ENCODE data around the gene IL18.
"Not testable (repeated sequence)": the region's sequence is repeated elsewhere in the genome, so short reads cannot be mapped to it uniquely, and the experiment has no call there.

Gene IL18

GRCh38 chr11:112163875-112164685 is at the start of gene IL18:
Gene IL18, minus strand, starts transcription at chr11:112164094. Its CDS starts 9,041 bp downstream, at chr11:112155053.
- in situ Hi-C loops (cut with MboI; ENCODE audit: low sequenced_read_pairs), result no loop called here

DNA sequence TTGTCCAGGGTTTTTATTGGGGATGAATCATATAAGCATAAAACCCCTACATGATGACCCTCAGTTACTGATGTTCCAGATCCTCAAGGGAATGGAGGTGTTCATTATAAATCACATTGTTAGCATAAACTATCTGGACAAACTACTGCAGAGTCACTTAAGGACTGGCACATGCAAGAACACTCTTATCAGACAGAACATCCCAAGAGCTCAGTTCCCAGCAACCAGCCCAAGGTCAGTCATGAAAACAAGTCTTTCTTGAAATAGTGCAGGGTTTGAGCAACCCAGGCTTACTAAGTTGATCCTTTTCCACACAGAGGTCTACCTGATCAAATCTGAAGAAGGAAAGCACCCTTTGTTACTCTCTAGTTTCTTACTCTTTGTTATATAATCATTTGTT is 48.8 kb upstream of the IL18 start:
- in situ Hi-C loops (cut with MboI; ENCODE audit: low sequenced_read_pairs), result no loop called here

DNA sequence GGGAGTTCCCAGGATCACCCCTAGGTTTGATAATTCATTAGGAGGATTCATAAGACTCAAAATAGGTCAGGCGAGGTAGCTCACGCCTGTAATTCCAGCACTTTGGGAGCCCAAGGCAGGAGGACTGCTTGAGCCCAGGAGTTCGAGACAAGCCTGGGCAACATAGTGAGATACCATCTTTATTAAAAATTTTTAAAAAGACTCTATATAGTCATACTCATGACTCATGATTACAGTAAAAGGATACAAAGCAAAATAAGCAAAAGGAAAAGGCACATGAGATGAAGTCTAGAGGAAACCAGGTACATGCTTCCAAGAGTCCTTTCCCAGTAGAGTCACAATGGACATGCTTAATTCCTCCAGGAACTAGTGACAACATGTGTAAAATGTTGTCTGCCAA is 48.4 kb upstream of the IL18 start:
- in situ Hi-C loops (cut with MboI; ENCODE audit: low sequenced_read_pairs), result no loop called here

- in situ Hi-C loops (cut with MboI; ENCODE audit: low sequenced_read_pairs), result no loop called here
Observed at GRCh38 chr11:112211536-112211935, 47.6 kb upstream of the IL18 start.

DNA sequence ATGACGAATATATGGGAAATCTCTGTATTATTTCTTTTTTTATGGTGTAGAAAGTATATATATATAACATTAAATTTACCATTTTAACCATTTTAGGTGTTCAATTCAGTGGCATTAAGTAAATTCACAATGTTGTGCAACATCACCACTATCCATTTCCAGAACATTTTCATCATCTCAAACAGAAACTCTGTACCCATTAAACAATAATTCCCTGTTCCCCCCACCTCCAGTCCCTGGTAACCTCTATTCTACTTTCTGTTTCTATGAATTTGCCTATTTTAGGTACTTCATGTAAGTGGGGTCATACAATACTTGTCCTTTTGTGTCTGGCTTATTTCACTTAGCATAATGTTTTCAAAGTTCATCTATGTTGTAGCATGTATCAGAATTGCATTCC is 47.0 kb upstream of the IL18 start:
- in situ Hi-C loops (cut with MboI; ENCODE audit: low sequenced_read_pairs), result no loop called here

DNA sequence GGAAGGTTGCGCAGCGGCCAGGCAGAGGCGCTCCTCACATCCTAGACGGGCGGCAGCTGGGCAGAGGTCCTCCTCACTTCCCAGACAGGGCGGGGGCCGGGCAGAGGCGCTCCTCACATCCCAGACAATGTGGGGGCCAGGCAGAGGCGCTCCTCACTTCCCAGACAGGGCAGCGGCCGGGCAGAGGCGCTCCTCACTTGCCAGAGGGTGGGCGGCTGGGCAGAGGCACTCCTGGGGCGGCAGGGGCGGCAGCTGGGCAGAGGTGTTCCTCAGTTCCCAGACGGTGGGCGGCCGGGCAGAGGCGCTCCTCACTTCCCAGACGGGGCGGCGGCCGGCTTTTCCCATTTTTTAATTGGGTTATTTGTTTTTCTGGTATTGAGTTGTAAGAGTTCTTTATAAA is 42.2 kb upstream of the IL18 start:
- in situ Hi-C loops (cut with MboI; ENCODE audit: low sequenced_read_pairs), result no loop called here

DNA sequence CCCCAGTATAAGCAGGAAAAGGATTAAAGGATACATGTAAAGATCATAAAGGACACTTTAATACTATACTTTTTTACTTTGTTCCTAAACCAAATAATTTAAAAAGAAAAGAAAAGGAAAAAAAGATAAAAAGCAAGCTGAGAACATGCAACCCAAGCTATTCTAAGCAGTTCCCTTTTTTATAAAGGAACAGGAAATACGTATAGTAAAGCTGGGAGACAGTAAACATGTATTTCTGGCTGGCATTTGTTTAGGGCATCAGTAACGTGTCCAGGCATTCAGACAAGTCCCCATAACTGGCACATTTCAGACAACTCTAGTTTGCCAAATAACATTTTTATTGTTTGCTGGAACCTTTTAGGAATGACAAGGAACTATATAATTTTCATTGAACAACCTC is 36.4 kb upstream of the IL18 start:
- in situ Hi-C loops (cut with MboI; ENCODE audit: low sequenced_read_pairs), result no loop called here

DNA sequence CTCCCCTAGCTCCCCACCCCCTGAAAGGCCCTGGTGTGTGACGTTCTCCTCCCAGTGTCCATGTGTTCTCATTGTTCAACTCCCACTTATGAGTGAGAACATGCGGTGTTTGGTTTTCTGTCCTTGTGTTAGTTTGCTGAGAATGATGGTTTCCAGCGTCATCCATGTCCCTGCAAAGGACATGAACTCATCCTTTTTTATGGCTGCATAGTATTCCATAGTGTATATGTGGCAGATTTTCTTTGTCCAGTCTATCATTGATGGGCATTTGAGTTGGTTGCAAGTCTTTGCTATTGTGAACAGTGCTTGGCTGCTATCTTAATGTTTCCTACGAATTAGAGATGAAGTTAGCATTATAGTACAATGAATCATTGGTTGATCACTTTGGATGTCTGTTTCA is 35.2 kb upstream of the IL18 start:
- in situ Hi-C loops (cut with MboI; ENCODE audit: low sequenced_read_pairs), result not testable (repeated sequence)

DNA sequence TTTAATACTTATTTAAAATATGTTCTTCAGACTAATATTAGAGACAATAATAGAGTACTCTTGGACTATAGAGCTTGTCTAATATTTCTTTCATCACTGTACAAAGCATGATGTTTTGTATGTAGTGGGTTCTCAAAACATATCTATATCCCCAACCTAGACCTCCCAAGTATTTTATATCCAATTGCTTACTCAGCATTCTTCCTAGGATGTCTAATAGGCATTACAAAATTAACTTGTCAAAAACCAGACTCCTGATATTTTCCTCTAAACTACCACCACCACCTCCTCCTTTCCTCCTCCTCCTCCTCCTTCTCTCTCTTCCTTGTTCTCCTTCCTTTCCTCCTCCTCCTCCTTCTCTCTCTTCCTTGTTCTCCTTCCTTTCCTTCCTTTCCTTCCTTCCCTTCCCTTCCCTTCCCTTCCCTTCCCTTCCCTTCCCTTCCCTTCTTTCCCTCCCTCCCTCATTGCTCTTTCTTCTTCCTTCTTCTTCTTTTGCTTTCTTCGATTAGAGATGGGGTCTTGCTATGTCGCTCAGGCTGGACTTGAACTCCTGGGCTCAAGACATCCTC is 32.7 kb upstream of the IL18 start:
- in situ Hi-C loops (cut with MboI; ENCODE audit: low sequenced_read_pairs), result no loop called here

- in situ Hi-C loops (cut with MboI; ENCODE audit: low sequenced_read_pairs), result no loop called here
Observed at GRCh38 chr11:112195951-112196351, 32.1 kb upstream of the IL18 start.

GRCh38 chr11:112195113-112195512 is 31.2 kb upstream of the IL18 start:
- in situ Hi-C loops (cut with MboI; ENCODE audit: low sequenced_read_pairs), result not testable (repeated sequence)

DNA sequence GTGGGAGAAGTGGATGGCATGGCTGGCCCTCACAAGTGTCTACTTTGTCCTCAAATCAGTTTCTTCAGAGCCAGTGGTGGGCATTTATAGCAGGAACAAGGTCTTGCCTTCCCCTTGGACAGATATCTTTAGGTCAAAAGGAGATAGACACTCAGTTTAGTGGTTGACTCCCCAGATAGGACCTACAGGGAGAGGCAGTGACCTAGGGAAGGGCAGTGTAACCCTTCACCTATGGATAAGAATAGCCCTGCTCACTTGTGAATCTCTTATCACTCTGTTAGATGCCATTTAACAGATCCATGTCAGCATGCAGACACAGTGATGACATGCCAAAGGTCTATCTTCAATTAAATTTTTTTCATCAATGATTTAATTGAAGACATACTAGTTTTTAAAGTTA is 22.4 kb upstream of the IL18 start:
- in situ Hi-C loops (cut with MboI; ENCODE audit: low sequenced_read_pairs), result no loop called here

GRCh38 chr11:112185883-112186282 is 22.0 kb upstream of the IL18 start:
- in situ Hi-C loops (cut with MboI; ENCODE audit: low sequenced_read_pairs), result no loop called here

DNA sequence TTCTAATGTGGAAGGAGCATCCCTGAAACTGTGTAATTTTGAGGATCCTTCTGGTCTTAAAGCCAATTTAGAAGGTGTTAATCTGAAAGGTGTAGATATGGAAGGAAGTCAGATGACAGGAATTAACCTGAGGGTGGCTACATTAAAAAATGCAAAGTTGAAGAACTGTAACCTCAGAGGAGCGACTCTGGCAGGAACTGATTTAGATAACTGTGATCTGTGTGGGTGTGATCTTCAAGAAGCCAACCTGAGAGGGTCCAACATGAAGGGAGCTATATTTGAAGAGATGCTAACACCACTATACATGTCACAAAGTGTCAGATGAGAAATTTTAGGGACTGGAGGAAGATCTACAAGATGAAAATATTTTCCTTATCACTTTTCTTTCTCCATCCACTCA is 19.0 kb upstream of the IL18 start:
- in situ Hi-C loops (cut with MboI; ENCODE audit: low sequenced_read_pairs), result no loop called here

GRCh38 chr11:112179601-112180000 is 15.7 kb upstream of the IL18 start:
- in situ Hi-C loops (cut with MboI; ENCODE audit: low sequenced_read_pairs), result no loop called here

GRCh38 chr11:112178936-112179335 is 15.0 kb upstream of the IL18 start:
- in situ Hi-C loops (cut with MboI; ENCODE audit: low sequenced_read_pairs), result no loop called here

DNA sequence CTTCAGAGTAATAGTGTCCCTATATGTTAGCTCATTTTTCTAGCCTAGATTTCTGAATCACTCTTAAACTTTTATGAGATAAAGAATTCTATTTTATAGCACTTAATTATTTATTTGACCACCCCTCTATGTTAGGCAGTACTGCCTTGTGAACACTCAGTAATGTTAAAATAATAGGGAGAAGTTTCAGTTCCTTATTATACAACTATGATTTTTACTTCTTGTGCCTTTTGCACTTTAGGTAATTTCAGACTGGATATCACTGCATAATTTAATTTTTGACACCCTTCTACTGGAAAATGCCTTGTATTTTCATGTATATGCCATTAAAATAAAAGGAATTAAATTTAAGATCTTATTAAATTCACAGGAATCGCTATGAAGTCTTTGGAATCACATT is 14.5 kb upstream of the IL18 start:
- in situ Hi-C loops (cut with MboI; ENCODE audit: low sequenced_read_pairs), result no loop called here

GRCh38 chr11:112177589-112177988 is 13.7 kb upstream of the IL18 start:
- in situ Hi-C loops (cut with MboI; ENCODE audit: low sequenced_read_pairs), result no loop called here

DNA sequence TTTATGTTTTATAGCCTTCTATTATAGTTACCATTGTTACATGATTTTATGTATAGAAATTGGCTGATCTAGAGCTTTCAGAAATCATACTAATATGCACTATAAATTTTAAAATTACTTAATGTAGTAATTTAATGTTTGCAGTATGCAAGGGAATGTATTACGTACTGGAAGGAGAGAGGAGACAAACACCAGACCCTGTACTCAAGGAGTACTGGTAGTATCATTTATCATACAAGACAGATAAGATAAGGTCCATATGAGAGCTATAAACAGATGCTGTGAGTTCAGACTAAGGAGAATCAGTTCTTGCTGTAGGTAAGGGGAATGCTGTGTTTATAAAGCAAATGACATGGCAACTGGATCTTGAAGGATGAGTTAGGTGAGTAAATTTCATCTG is 12.2 kb upstream of the IL18 start:
- in situ Hi-C loops (cut with MboI; ENCODE audit: low sequenced_read_pairs), result no loop called here

- in situ Hi-C loops (cut with MboI; ENCODE audit: low sequenced_read_pairs), result no loop called here
Observed at GRCh38 chr11:112175599-112175952, 11.7 kb upstream of the IL18 start.

- in situ Hi-C loops (cut with MboI; ENCODE audit: low sequenced_read_pairs), result no loop called here
Observed at GRCh38 chr11:112174789-112175598, 11.1 kb upstream of the IL18 start, which contains the start of gene BCO2. Gene BCO2, plus strand, starts transcription at chr11:112175512. Its CDS starts 90 bp downstream, at chr11:112175602.

DNA sequence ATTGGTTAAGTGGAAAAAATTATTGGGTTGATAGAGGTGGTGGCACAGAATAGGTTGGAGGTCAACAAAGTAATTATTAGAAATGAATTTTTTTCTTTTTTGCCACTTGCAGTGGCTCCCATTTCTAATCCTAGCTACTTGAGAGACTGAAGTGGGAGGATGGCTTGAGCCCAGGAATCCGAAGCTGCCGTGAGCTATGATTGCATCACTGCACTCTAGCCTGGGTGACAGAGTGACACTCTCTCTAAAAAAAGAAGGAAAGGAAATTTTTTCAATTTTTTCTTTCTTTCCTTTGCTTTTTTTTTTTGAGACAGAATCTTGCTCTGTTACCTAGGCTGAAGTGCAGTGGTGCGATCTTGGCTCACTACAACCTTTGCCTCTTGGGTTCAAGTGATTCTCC is 9.3 kb upstream of the IL18 start:
- in situ Hi-C loops (cut with MboI; ENCODE audit: low sequenced_read_pairs), result no loop called here

Data from hTERT RPE-1 (cell line).